HG03066 (cell line): Measurements from ENCODE around the gene EFCAB6.

Experiments
- ATAC-seq: cut with Tn5 transposase; IDR thresholded peaks from one replicate; pipeline ENCODE4 v1.9.1; 2021; ENCODE audit warnings: low read depth; ENCODE audit not compliant: unreplicated experiment

Gene EFCAB6

DNA sequence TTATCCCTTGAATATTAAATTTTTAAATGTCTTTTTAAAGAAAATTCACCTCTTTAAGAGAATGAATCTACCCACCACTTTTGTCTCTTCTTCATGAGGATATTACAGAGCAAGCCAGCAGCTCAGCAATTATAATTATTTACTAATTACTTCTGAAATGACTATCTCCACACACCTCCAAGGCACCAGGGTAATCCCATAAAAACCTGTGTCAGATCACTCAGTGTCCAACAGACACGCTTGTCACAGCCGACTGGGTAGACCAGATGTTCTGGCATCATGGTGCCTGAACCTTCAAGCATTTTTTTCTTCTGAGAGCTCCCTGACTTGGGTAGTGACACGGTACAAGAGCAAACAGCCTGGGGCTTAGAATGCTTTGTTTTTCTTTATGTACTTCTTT, 61.4 kb downstream of the EFCAB6 start:
- ATAC-seq = no peak

- no peak for ATAC-seq
Measured at GRCh38 chr22:43749473-43749872, 62.6 kb downstream of the EFCAB6 start.

- no peak for ATAC-seq
Measured at GRCh38 chr22:43747877-43748276, 64.2 kb downstream of the EFCAB6 start.

DNA sequence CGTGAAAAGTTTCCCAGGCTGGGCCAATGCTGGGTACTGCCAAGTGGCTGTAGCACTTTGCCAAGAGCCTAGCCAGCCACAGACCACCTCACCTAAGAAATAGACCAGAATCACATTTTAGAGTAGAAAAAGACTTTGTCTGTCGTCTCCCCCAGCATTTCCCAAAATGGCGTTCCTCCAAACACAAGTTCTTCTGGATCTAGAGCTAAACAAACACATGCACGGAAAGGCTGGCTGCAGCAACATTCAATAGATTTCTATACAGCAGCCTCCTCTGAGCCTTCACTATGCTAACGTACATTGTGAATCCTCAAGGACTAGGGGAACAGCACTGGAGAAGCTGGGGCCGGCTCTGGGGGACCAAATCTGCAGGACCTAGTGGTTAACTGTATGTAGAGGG, 65.0 kb downstream of the EFCAB6 start:
- no peak for ATAC-seq

DNA sequence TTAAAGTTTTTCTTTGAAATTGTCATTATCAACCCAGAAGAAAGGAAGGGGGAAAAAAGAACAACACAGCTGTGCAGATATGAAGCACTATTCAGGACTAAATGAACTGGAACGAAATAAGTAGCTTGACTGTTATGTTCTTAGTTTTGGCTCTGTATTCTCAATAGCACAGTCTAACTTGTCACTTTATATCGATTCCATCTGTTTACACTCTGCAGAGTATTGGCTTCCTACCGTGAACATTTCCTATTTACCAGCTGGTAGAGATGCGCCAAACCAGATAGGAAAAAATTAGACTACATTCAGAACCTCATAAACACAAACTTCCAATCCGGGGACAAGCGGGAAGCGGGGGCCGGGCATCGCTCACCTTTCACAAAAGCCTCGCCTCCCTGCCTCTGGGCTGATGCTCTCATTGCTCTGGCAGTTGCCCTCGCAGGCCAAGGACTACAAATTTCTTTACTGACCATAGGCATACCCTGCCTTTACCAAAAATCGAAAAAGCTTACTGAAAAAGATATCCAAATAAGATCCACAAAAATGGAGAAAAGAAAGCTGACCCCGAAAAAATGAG, 66.2 kb downstream of the EFCAB6 start:
- ATAC-seq = no peak

- no peak for ATAC-seq
Measured at GRCh38 chr22:43745411-43745770, 66.7 kb downstream of the EFCAB6 start.

DNA sequence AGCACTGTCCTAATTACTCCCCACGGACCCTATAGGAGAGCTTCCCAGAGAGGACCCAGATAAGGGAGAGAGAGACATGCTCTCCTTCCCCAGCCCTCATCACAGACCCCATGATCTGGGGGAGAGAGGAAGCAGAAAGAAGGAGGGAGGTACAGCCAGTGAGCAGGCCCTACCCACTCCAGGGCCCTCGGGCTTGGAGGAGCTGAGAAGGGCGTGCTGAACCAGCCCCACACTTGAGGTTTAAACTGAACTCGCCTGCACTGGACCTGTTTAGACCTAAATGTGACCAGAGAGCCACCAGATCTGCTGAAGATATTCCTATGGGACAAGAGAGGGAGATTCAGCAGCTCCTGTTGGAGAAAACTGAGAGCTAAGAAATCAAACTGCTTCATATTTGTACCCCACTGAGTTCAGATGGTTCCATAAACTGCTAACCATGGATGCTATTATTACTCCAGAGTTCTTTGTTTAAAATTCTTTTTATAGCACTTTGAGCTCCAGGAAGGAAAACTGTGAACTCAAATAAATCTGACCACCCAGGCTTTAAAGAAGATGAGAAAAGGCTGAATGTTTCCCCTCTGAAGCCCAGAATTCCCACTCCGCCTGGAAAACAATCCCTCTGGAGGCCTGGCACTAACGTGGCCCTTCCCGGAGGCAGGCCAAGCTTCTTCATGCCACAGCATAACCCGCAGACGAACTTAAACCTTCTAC, 67.2 kb downstream of the EFCAB6 start:
- ATAC-seq = no peak

GRCh38 chr22:43743929-43744643, 68.0 kb downstream of the EFCAB6 start:
- no peak for ATAC-seq

DNA sequence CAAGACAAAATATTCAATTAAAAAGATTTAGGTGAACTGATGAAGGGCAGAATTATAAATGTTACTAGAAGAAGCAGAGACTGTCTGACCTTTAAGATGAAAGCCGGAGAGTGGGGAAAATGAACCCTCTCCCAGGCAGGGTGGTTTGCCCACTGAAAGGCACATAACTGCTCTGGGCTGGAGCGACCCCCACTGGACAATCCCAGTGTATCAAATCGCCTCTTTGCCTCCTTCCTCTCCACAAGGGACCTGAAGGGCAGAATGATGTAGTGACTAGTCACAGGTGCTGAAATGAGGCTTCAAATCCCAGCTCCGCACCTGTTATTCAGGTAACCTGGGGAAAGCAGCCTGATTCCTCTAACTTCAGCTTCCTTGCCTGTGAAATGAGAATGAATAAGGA, 69.0 kb downstream of the EFCAB6 start:
- ATAC-seq = no peak

- no peak for ATAC-seq
Measured at GRCh38 chr22:43742154-43742950, 69.8 kb downstream of the EFCAB6 start.

DNA sequence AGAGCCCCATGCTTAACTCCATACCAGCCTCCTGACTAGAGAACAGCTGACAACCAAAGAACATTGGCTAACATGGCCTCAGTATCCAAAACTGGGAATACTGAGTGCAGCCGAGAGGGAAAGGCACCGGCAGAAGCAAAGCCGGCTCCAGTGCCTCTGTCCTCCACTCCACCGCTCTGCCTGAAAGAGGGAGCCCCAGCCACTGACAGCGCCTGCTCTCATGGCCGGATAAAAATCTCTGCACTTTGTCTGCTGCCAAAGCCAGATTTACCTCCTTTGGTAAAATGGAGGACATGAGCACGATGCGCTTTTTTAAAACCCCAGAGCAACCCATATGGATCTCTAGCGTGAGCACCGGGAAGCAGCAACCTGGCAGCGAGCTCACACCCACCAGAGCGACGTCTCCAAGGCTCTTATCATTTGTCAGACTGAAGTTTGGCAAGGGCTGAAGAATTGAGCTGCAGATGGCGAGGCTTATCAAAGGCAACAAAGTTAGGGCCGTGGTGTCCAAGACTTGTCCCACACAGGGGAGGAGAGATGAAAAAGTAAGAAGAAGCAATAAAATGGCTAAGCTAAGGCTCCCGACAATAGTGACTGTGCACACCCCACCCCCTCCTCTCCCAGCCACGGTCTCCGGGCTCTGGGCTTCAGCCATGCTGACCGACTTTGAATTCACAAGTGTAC, 71.4 kb downstream of the EFCAB6 start:
- ATAC-seq = no peak

DNA sequence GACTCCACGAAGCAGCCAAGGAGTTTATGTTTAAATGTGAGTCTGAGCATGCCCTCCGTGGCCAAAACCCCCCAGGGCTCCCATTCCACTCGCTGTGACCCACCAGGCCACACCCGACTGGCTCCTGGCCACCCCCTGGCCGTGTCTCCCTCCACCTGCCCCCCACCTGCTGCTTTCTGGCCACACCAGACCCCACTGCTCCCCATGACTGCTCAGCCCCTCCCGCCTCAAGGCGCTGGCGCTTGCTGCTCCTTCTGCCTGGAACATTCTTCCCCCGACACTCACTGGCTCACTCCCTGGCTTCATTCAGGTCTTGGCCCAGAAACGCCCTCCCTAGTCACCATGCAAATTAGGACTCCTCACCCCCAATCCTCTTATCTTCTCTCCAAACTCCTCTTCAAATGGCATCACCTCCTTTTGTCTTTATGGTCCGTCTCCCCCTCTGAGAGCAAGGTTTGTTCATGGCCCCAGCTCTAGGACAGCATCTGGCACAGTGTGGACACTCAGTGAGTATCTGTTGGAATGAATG, 72.2 kb downstream of the EFCAB6 start:
- ATAC-seq = no peak

DNA sequence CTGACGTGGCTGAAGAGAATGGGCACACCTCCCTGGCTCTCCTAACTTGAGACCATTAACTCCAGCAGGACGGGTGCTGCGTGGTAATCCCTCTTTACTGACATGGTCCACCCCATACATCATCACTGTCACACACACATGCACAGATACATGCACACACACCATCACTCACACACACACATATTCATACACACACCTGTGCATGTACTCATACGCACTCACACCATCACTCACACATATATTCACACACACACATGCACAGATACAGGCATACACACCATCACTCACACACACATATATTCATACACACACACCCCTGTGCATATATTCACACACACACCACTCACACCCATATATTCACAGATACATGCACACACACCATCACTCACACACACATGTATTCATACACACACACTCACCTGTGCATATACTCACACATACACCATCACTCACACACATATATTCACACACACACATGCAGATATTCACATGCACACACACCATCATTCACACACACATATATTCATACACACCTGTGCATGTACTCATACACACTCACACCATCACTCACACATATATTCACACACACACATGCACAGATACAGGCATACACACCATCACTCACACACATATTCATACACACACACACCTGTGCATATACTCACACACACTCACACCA, 74.8 kb downstream of the EFCAB6 start:
- ATAC-seq = no peak

GRCh38 chr22:43736651-43737050, 75.5 kb downstream of the EFCAB6 start:
- ATAC-seq = no peak

DNA sequence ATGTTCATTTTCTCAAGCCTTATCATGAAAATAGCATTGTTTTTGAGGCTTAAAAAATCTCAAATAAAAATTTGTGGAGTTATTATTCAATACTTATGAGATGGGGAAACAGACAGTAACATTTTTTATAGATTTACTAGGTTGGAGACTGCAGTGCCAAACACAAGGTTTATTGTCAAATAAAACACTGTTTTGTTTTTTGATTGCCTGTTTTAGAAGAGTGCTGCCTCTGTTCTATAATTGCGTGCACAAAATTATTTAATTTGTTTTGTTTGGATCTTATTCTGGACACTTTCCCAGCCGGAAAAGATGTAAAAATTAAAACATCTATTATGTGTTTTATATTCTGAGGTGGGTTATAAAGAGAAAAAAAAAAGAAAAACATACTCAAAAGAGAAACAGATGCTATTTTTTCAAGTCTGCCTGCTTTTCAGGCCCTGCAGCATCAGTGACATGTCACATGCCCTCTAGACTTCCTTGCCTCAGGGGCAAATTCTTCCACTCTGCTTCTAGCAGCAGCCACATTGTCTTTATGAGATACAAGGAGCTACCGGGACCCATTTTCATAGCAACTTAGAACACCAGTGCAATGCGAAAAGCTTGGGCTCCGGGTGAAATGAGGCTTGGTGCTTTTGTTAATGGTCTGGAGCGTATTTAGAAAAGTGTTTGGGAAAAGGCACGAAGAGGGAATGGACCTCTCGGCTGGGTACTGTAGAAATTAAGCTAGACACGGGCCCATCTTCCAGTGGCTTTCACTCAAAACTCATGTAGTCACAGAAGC, 77.5 kb downstream of the EFCAB6 start:
- no peak for ATAC-seq

DNA sequence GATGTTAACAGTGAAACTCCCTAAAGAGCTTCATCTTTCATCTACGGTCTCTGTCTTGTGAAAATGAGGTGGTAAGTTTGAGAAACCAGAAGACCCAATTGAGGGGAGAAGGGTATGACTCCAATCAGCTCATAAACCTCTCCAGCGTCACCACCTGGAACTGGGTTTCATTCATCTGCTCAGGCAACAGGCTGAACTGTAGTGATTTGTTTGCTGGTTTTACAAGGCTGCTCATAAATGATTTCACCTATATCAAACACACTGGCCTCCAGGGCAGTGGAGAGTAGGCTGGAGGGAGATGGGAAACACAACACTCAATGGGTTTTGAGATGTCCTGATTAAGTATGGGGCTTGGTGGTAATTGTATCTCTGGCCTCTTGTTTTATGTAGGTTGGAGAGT, 79.0 kb downstream of the EFCAB6 start:
- ATAC-seq = no peak

- no peak for ATAC-seq
Measured at GRCh38 chr22:43731988-43732387, 80.1 kb downstream of the EFCAB6 start.

GRCh38 chr22:43726964-43727543, 85.1 kb downstream of the EFCAB6 start:
- no peak for ATAC-seq

- no peak for ATAC-seq
Measured at GRCh38 chr22:43726322-43726721, 85.8 kb downstream of the EFCAB6 start.
